Lower lobe of right lung (tissue), 2 donors: ENCODE results near the gene USP21. TPM values are rescaled to one million over a fixed set of nuclear protein-coding genes. Genes with fewer than 3 reads are reported as not detected.
A peak's percentile ranks its signal among the peaks of the same experiment; 100 is the strongest.

Experiments used
- ATAC-seq, 2 donors: fragments of 200-7000 bp; cut with Tn5 transposase; one replicate each; pipeline ENCODE4 v1.9.1; 2020 to 2022; ENCODE audit warnings: mild to moderate bottlenecking in 2 of 2, moderate library complexity in 2 of 2
- DNase-seq: peaks from one replicate; pipeline ENCODE4 v3.0.0-alpha.2; 2020
- H3K27ac ChIP-seq: fragments of 200-600 bp; one replicate; pipeline ENCODE4 v1.8.0; 2022
- H3K27me3 ChIP-seq: fragments of 200-600 bp; one replicate; pipeline ENCODE4 v1.8.0; 2022; ENCODE audit warnings: low read depth
- H3K36me3 ChIP-seq: fragments of 200-600 bp; one replicate; pipeline ENCODE4 v1.8.0; 2022; ENCODE audit warnings: mild to moderate bottlenecking
- H3K4me1 ChIP-seq: fragments of 200-600 bp; one replicate; pipeline ENCODE4 v1.8.0; 2022
- H3K4me3 ChIP-seq: fragments of 200-600 bp; one replicate; pipeline ENCODE4 v1.8.0; 2022; ENCODE audit warnings: mild to moderate bottlenecking
- H3K9me3 ChIP-seq: fragments of 200-600 bp; one replicate; pipeline ENCODE4 v1.8.0; 2022
- intact Hi-C: fragments of 100-400 bp; cut with DNase I; formaldehyde crosslinking; loops from one replicate; pipeline ENCODE4 v1.11.0; 2022
- total RNA-seq: library from RNA; stranded (reverse); fragmentation: NEBNext Ultra II Directional; extraction: Animal tissue kit (Norgen Biotek cat#: 25700); gene quantifications from one replicate; pipeline ENCODE4 v1.2.1, GENCODE V29; 2021
- TF ChIP-seq, protein P1 (sequence below): fragments of 200-600 bp; IDR thresholded peaks from one replicate; pipeline ENCODE4 v1.8.0; 2022; ENCODE audit warnings: antibody characterized with exemption, mild to moderate bottlenecking
- donor health status: DM: no; HTN: yes; CAD: no; lungs with severe emphysema.

The USP21 gene
- total RNA-seq, 1 donor from 2014 or later, result 32.2 TPM

DNA sequence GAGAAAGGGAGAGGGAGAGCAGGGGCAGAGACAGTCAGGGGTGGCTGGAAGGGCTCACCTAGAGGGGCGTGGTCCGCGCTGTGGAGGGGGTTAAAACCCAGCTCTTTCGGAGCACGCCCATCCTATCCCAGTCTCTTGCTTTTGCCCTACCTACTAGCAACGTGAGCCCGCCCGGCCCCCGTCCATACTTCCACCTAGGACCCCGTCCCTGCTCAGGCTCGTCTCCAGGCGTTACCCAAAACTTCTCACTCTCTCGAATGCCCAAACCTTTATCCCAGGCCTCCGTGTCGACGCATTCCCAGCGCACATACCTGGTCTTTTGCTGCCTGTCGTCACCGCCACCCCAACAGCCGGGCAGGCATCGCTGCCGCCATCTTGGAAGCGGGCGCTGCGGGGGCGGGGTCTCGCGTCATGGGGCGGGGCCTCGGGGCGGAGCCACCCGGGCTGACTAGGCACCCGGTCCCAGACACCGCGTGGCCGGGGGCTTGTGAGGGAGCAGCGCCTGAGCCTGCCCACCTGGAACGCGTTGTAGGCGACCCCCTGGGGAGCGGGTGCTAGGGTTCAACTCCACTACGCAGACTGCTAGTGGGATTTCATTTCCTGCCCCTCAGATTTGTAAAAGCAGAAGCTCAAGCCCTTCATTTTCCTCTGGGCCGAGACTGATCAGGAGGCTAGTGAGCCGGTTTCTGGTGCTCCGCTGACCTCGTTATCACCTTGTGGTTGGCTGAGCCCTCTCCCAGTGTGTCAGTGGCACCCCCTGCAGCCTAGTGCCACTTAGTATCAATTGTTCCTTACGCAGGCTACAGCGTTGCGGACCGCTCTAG lies 18.0 kb downstream of the USP21 start, which contains the start of gene B4GALT3:
Gene B4GALT3 (minus strand): TSS at position 396 of the 824 bp plus-strand sequence. CDS start 1,447 bp downstream, outside the sequence.
- ATAC-seq (peak; percentile 97 to 99), DNase-seq (peak; percentile 93)
- peaks cover 37% of the 10 kb centered on the region for H3K36me3 ChIP-seq
- no peaks in the 10 kb centered on the region for H3K27me3 ChIP-seq
- peaks cover 38% of the 10 kb centered on the region for H3K4me1 ChIP-seq
- TF ChIP-seq, protein P1, sequence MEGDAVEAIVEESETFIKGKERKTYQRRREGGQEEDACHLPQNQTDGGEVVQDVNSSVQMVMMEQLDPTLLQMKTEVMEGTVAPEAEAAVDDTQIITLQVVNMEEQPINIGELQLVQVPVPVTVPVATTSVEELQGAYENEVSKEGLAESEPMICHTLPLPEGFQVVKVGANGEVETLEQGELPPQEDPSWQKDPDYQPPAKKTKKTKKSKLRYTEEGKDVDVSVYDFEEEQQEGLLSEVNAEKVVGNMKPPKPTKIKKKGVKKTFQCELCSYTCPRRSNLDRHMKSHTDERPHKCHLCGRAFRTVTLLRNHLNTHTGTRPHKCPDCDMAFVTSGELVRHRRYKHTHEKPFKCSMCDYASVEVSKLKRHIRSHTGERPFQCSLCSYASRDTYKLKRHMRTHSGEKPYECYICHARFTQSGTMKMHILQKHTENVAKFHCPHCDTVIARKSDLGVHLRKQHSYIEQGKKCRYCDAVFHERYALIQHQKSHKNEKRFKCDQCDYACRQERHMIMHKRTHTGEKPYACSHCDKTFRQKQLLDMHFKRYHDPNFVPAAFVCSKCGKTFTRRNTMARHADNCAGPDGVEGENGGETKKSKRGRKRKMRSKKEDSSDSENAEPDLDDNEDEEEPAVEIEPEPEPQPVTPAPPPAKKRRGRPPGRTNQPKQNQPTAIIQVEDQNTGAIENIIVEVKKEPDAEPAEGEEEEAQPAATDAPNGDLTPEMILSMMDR, result no peak
- intact Hi-C loops, result no loop called here
- peak within 1 kb of the TSS; percentile 91 for H3K27ac ChIP-seq
- H3K9me3 ChIP-seq, result no peaks in the 10 kb centered on the region
- peak within 1 kb of the TSS; percentile 80 for H3K4me3 ChIP-seq

DNA sequence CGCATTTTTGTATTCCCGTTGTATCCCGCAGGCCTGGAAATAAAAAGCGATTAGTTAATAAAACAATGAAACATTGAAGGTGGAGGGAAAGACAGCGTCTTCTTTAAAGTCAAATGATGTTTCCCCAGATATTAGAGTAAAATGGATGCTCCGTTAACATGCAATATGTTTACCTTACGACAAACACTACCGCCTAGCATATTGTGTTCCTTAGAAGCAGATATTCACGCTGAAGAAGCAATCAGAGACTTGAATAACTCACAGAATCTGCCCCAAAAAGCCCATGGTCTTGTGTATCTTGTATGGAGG lies 18.6 kb downstream of the USP21 start:
- TF ChIP-seq, protein P1, result no peak
- Histone ChIP-seq H3K27me3 (no peaks in the 10 kb centered on the region), H3K4me3 (peak overlapping the region; percentile 80), H3K4me1 (peaks cover 38% of the 10 kb centered on the region), H3K27ac (peak overlapping the region; percentile 91), H3K36me3 (peaks cover 31% of the 10 kb centered on the region), H3K9me3 (no peaks in the 10 kb centered on the region)
- intact Hi-C loops, result no loop called here
- no peak for DNase-seq
- ATAC-seq, result no peak

DNA sequence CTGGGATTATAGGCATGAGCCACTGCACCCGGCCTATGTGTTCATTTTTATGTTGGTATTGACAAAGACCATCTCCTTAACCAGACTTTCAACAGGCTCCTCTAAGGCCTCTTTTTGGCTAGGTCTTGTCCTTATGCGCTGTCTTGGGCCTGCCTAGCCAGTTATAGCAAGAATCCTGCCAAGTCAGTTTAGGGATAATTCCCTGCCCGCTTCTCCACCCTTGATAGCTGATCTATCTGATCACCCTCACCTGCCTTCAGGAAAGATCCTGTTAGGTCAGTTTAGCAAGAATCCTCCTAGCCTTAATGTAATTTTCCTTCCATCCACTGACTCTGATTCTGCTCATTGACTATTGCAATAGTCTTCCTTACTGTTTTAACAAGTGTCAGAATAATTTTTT lies 20.4 kb downstream of the USP21 start:
- Histone ChIP-seq H3K4me3 (no peak overlapping the region), H3K4me1 (peaks cover 44% of the 10 kb centered on the region), H3K27me3 (no peaks in the 10 kb centered on the region), H3K9me3 (no peaks in the 10 kb centered on the region), H3K36me3 (peaks cover 13% of the 10 kb centered on the region), H3K27ac (no peak overlapping the region)
- TF ChIP-seq, protein P1, result no peak
- no peak for DNase-seq
- no peak for ATAC-seq
- intact Hi-C loops, result no loop called here

DNA sequence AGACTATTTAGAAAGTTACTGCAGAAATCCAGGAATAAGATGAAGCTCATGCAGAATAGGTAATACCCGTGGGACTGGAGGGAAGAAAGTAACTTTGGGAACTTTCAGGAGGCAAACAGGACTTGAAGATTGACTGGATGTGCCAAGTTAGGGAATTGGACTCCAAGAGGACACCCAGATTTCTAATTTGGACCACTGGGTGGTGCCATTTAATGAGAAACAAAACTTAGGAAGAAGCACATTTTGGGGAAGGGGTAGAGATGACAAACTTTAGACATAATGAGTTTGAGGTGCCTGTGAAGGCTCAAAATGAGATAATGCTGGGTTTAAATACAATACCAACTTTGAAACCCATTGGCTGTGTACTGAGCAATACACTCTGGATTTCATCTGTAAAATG lies 21.3 kb downstream of the USP21 start:
- Histone ChIP-seq H3K27ac (no peak overlapping the region), H3K27me3 (no peaks in the 10 kb centered on the region), H3K36me3 (peaks cover 4% of the 10 kb centered on the region), H3K9me3 (no peaks in the 10 kb centered on the region), H3K4me1 (peaks cover 51% of the 10 kb centered on the region), H3K4me3 (no peak overlapping the region)
- DNase-seq (no peak), ATAC-seq (no peak)
- intact Hi-C loops, result no loop called here
- TF ChIP-seq, protein P1, result peak; percentile 20

DNA sequence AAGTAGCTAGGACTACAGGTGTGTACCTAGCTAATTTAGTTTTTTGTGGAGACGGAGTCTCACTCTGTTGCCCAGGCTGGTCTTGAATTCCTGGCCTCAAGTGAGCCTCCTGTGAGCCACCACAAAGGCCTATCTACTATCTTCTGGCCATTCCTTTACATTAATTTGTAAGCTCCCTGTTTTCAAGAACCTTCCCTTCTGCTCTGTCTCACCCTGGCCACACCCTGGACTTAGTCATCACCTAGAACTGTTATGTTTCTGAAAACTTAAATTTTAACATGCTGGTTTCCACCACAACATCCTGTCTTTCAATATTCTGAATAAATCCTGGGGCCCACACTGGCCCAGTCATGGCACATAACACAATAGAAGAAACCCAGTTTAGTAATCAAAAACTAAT lies 22.9 kb downstream of the USP21 start:
- H3K4me3 ChIP-seq, result no peak overlapping the region
- no peak for DNase-seq

More for the DNA sequence above, 22.9 kb downstream of the USP21 start:
- Histone ChIP-seq H3K9me3 (no peaks in the 10 kb centered on the region), H3K36me3 (no peaks in the 10 kb centered on the region), H3K4me1 (peaks cover 56% of the 10 kb centered on the region), H3K27ac (peak overlapping the region; percentile 63), H3K27me3 (no peaks in the 10 kb centered on the region)
- TF ChIP-seq, protein P1, result no peak
- no peak for ATAC-seq
- intact Hi-C loops, result no loop called here
